Fibroblast of lung (primary cell): ENCODE results near the gene CNOT3. TPM values are rescaled to one million over a fixed set of nuclear protein-coding genes. Genes with fewer than 3 reads are reported as not detected.

Experiments used
- DNase-seq, 2 donors: peaks; one replicate each; pipeline versions ENCODE4 v3.0.0 to v3.0.0-alpha.2; 2010; ENCODE audit warnings: low read depth in 2 of 2
- H2AFZ ChIP-seq: 2 replicates; pipeline ENCODE4 v1.5.1; 2012; ENCODE audit warnings: low read length, control low read depth, inconsistent platforms
- H3K27ac ChIP-seq: 2 replicates; pipeline ENCODE4 v1.5.1; 2011; ENCODE audit warnings: low read length, control low read depth; ENCODE audit not compliant: insufficient read depth
- H3K27me3 ChIP-seq: 2 replicates; pipeline ENCODE4 v1.5.1; 2011; ENCODE audit warnings: mild to moderate bottlenecking, low read length; ENCODE audit not compliant: control insufficient read depth, insufficient read depth
- H3K36me3 ChIP-seq: 2 replicates; pipeline ENCODE4 v1.5.1; 2011; ENCODE audit warnings: low read length; ENCODE audit not compliant: control insufficient read depth, insufficient read depth
- H3K4me1 ChIP-seq: 2 replicates; pipeline ENCODE4 v1.5.1; 2011; ENCODE audit warnings: low read length; ENCODE audit not compliant: control insufficient read depth, insufficient read depth; ENCODE audit errors: extremely low read depth
- H3K4me2 ChIP-seq: 2 replicates; pipeline ENCODE4 v1.5.1; 2011; ENCODE audit warnings: low read length, control low read depth; ENCODE audit not compliant: insufficient read depth; ENCODE audit errors: extremely low read depth
- H3K4me3 ChIP-seq, 4 experiments: fragments of 200-600 bp in 1 of 4; sonication (generic) in 1 of 4; replicated peaks in 1 of 4; 2 replicates each; pipeline ENCODE4 v1.5.1; 2011 to 2016; ENCODE audit warnings: low read length in 4 of 4, low read depth in 3 of 4, mild to moderate bottlenecking in 3 of 4, control low read depth in 2 of 4, inconsistent platforms in 1 of 4, mixed read lengths in 1 of 4; ENCODE audit not compliant: insufficient read depth in 1 of 4; ENCODE audit errors: control extremely low read depth in 1 of 4
- H3K79me2 ChIP-seq: 2 replicates; pipeline ENCODE4 v1.5.1; 2012; ENCODE audit warnings: mild to moderate bottlenecking, low read length, inconsistent platforms; ENCODE audit not compliant: control insufficient read depth, insufficient read depth
- H3K9ac ChIP-seq: 2 replicates; pipeline ENCODE4 v1.5.1; 2011; ENCODE audit warnings: mild to moderate bottlenecking, low read length, control low read depth; ENCODE audit not compliant: insufficient read depth
- H3K9me3 ChIP-seq: 2 replicates; pipeline ENCODE4 v1.5.1; 2012; ENCODE audit warnings: low read depth, low read length; ENCODE audit not compliant: control insufficient read depth, insufficient read depth
- H4K20me1 ChIP-seq: 2 replicates; pipeline ENCODE4 v1.5.1; 2011; ENCODE audit warnings: low read length; ENCODE audit not compliant: control insufficient read depth, insufficient read depth; ENCODE audit errors: extremely low read depth
- CTCF ChIP-seq, 2 donors: IDR thresholded peaks in 1 of 2; conservative IDR thresholded peaks in 1 of 2; 1 replicate in 1 of 2; 2 replicates in 1 of 2; pipeline ENCODE4 v1.5.1; 2011 to 2012; ENCODE audit warnings: low read length in 2 of 2, control low read depth in 1 of 2, inconsistent platforms in 1 of 2, low read depth in 1 of 2, mild to moderate bottlenecking in 1 of 2
- EZH2 ChIP-seq: IDR thresholded peaks from 2 replicates; pipeline ENCODE4 v1.5.1; 2012; ENCODE audit warnings: low read length, control low read depth, mild to moderate bottlenecking; ENCODE audit errors: missing control alignments
- polyA plus RNA-seq, 2 donors: library from polyadenylated mRNA; depleted of rRNA in 1 of 2; stranded (reverse) in 1 of 2; unstranded in 1 of 2; fragments of >200 nt; gene quantifications; 2 replicates each; pipeline ENCODE4 v1.2.1, GENCODE V29; 2011 to 2012; ENCODE audit warnings: missing spikeins in 1 of 2
- total RNA-seq: library from RNA; depleted of rRNA; stranded (reverse); fragments of >200 nt; gene quantifications from 2 replicates; pipeline ENCODE4 v1.2.1, GENCODE V29; 2014

CNOT3 gene
- total and polyA plus RNA-seq, 2 donors (not counting 1 experiment from before 2014, with no cell fraction given), result 10.4 to 10.7 TPM

GRCh38 chr19:54133312-54133956, 4.1 kb upstream of the CNOT3 start:
- Histone ChIP-seq H3K27ac (no peak overlapping the region), H3K9ac (no peak overlapping the region), H4K20me1 (no peaks in the 10 kb centered on the region), H3K36me3 (peaks cover 13% of the 10 kb centered on the region), H3K4me2 (no peak overlapping the region), H3K4me3 (no peak overlapping the region), H3K4me1 (peaks cover 4% of the 10 kb centered on the region), H3K79me2 (peaks cover 7% of the 10 kb centered on the region), H2AFZ (no peak overlapping the region), H3K9me3 (no peaks in the 10 kb centered on the region), H3K27me3 (no peaks in the 10 kb centered on the region)
- DNase-seq, result peak in 1 of 2 donors; percentile 53
- TF ChIP-seq EZH2, result no peak
- no peak for TF ChIP-seq CTCF (conservative IDR thresholded peaks at IDR 0.05 in 1 of 2, IDR thresholded peaks at IDR 0.05 in 1 of 2; ENCODE audit: low read depth in 1 of 2, low read length in 2 of 2)

DNA sequence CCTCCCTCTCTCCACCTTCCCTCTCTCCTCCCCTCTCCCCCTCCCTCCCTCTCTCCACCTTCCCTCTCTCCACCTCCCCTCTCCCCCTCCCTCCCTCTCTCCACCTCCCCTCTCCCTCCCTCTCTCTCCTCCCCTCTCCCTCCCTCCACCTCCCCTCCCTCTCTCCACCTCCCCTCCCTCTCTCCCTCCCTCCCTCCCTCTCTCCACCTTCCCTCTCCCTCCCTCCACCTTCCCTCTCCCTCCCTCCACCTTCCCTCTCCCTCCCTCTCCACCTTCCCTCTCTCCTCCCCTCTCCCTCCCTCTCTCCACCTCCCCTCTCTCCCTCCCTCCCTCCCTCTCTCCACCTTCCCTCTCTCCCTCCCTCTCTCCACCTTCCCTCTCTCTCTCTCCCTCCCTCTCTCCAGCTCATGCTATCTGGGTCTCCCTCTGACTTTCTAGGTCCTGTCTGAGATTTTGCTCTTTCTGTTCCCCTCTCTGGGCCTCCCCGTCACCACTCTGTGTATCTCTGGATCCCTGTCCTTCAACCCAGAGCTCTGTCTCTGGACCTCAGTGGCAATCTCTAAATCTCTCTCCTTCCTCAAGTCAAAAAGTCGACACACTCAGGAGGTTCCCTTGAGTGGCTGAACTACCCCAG, 3.5 kb upstream of the CNOT3 start:
- H3K9ac ChIP-seq, result no peak overlapping the region
- no peaks in the 10 kb centered on the region for H3K27me3 ChIP-seq
- H2AFZ ChIP-seq, result no peak overlapping the region
- no peak for DNase-seq
- H3K27ac ChIP-seq, result no peak overlapping the region
- H3K4me3 ChIP-seq, result no peak overlapping the region
- peaks cover 8% of the 10 kb centered on the region for H3K36me3 ChIP-seq
- H3K4me1 ChIP-seq, result peaks cover 6% of the 10 kb centered on the region
- H3K9me3 ChIP-seq, result no peaks in the 10 kb centered on the region
- peaks cover 14% of the 10 kb centered on the region for H3K79me2 ChIP-seq
- no peak for TF ChIP-seq CTCF (conservative IDR thresholded peaks at IDR 0.05 in 1 of 2, IDR thresholded peaks at IDR 0.05 in 1 of 2; ENCODE audit: low read depth in 1 of 2, low read length in 2 of 2)
- TF ChIP-seq EZH2, result no peak
- H3K4me2 ChIP-seq, result no peak overlapping the region
- H4K20me1 ChIP-seq, result no peaks in the 10 kb centered on the region

- no peaks in the 10 kb centered on the region for H3K27me3 ChIP-seq
- peak; percentile 7 to 14 for DNase-seq
- no peak for TF ChIP-seq CTCF (conservative IDR thresholded peaks at IDR 0.05 in 1 of 2, IDR thresholded peaks at IDR 0.05 in 1 of 2; ENCODE audit: low read depth in 1 of 2, low read length in 2 of 2)
- TF ChIP-seq EZH2, result no peak
- H3K9ac ChIP-seq, result no peak overlapping the region
- H4K20me1 ChIP-seq, result no peaks in the 10 kb centered on the region
- H3K27ac ChIP-seq, result peak overlapping the region; percentile 18
- no peaks in the 10 kb centered on the region for H3K9me3 ChIP-seq
- peak overlapping the region; percentile 99 for H3K4me2 ChIP-seq
- peak overlapping the region; percentile 58 to 84 (median 74) for H3K4me3 ChIP-seq
- H2AFZ ChIP-seq, result peak overlapping the region; percentile 95
- H3K4me1 ChIP-seq, result peaks cover 11% of the 10 kb centered on the region
- H3K36me3 ChIP-seq, result peaks cover 4% of the 10 kb centered on the region
- peaks cover 36% of the 10 kb centered on the region for H3K79me2 ChIP-seq
Observed at GRCh38 chr19:54136086-54136863, 1.3 kb upstream of the CNOT3 start.
